ENCODE data around the gene SETMAR. TPM values are rescaled to one million over a fixed set of nuclear protein-coding genes. Genes with fewer than 3 reads are reported as not detected.

The SETMAR gene
- total and polyA plus RNA-seq, 7 donors = 6.3 to 16.5 (median 9.4) TPM

DNA sequence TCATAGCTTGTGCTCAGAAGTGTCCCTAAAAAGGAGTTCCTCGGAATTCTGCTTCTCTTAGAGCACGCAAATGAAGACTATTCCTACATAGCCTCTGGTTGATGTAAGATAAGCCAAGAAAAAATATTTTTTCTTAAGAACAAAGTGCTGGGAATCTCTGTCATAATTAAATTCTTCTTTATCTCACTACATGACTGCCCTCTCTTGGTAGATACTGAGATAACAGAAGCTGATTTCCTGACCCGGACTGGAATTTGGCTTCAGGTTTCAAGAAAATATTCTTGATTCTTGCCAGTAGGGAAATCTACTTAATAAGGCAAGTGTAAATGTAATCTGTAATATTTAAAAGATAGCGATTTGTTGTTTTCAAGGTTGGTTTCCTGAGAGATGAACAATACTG lies 31.3 kb upstream of the SETMAR start:
- ATAC-seq (peak in 1 of 4 donors; percentile 61), DNase-seq (no peak)
- Histone ChIP-seq H3K9me3 (no peaks in the 10 kb centered on the region), H3K36me3 (ENCODE audit: insufficient read depth in 1 of 2, low read depth in 1 of 2) (no peaks in the 10 kb centered on the region), H3K4me1 (no peaks in the 10 kb centered on the region), H3K27me3 (ENCODE audit: insufficient read depth in 3 of 3, low read length in 2 of 3) (no peaks in the 10 kb centered on the region), H3K4me3 (no peak overlapping the region), H3K27ac (no peak overlapping the region)
- WGBS, 3 donors = 9 to 12% (median 10%) methylated on average over 4 of the region's 4 CpGs
- peak; percentile 53 for TF ChIP-seq CTCF (IDR thresholded peaks at IDR 0.05)
- intact Hi-C loops (cut with DNase I) = loop anchor here in 1 of 2 donors (5.0 kb wide), 1 partner anchor 1070 kb away; no protein-coding TSS in a partner anchor

- Histone ChIP-seq H3K27me3 (ENCODE audit: insufficient read depth in 3 of 3, low read length in 2 of 3) (no peaks in the 10 kb centered on the region), H3K4me3 (no peak overlapping the region), H3K4me1 (no peaks in the 10 kb centered on the region), H3K9me3 (no peaks in the 10 kb centered on the region), H3K27ac (no peak overlapping the region), H3K36me3 (ENCODE audit: insufficient read depth in 1 of 2, low read depth in 1 of 2) (no peaks in the 10 kb centered on the region)
- WGBS, 3 donors = 92 to 100% (median 97%) methylated on average over 2 of the region's 2 CpGs
- intact Hi-C loops (cut with DNase I) = no loop called here
- no peak for ATAC-seq
- no peak for DNase-seq
- TF ChIP-seq CTCF (IDR thresholded peaks at IDR 0.05) = no peak
These were observed 23.6 kb upstream of the SETMAR start for GRCh38 chr3:4279516-4280105.

GRCh38 chr3:4281991-4282390 lies 21.2 kb upstream of the SETMAR start:
- intact Hi-C loops (cut with DNase I) = no loop called here
- H3K4me1 ChIP-seq = no peaks in the 10 kb centered on the region
- no peak for TF ChIP-seq CTCF (IDR thresholded peaks at IDR 0.05)
- DNase-seq = no peak
- 47 to 71% (median 49%) methylated on average over 2 of the region's 2 CpGs for WGBS, 3 donors
- H3K27me3 ChIP-seq (ENCODE audit: insufficient read depth in 3 of 3, low read length in 2 of 3) = no peaks in the 10 kb centered on the region
- H3K4me3 ChIP-seq = no peak overlapping the region
- no peaks in the 10 kb centered on the region for H3K36me3 ChIP-seq (ENCODE audit: insufficient read depth in 1 of 2, low read depth in 1 of 2)
- no peak for ATAC-seq
- no peak overlapping the region for H3K27ac ChIP-seq
- H3K9me3 ChIP-seq = no peaks in the 10 kb centered on the region

DNA sequence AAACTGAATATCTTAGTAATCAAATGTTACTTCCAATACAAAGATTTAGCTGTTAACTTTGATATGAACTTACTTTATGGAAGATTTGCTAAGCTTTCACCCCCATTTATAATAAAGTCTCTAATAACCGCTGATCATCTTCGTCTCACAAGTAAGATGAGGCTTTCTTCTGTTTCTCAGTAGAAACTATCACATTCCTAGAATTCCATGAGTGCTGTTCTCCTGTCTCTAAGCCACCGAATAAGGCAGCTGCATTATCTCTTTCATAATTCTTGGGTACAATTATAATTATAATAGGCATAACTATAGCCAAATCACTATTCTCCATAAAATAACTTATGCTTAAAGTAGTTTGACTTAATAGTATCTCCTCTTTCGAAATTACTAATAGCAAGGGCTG lies 18.3 kb upstream of the SETMAR start:
- TF ChIP-seq CTCF (IDR thresholded peaks at IDR 0.05) = no peak
- WGBS, 3 donors = 38 to 48% (median 41%) methylated on average over 4 of the region's 4 CpGs

GRCh38 chr3:4289044-4289443 lies 14.1 kb upstream of the SETMAR start:
- no peak for TF ChIP-seq CTCF (IDR thresholded peaks at IDR 0.05)
- Histone ChIP-seq H3K4me3 (no peak overlapping the region), H3K9me3 (no peaks in the 10 kb centered on the region), H3K27ac (no peak overlapping the region), H3K27me3 (ENCODE audit: insufficient read depth in 3 of 3, low read length in 2 of 3) (no peaks in the 10 kb centered on the region), H3K4me1 (no peaks in the 10 kb centered on the region), H3K36me3 (ENCODE audit: insufficient read depth in 1 of 2, low read depth in 1 of 2) (no peaks in the 10 kb centered on the region)
- ATAC-seq (no peak), DNase-seq (no peak)
- 74 to 85% (median 75%) methylated on average over 4 of the region's 4 CpGs for WGBS, 3 donors
- intact Hi-C loops (cut with DNase I) = no loop called here

More for the DNA sequence above, 18.3 kb upstream of the SETMAR start:
- Histone ChIP-seq H3K27ac (no peak overlapping the region), H3K9me3 (no peaks in the 10 kb centered on the region), H3K27me3 (ENCODE audit: insufficient read depth in 3 of 3, low read length in 2 of 3) (no peaks in the 10 kb centered on the region), H3K4me1 (no peaks in the 10 kb centered on the region), H3K4me3 (no peak overlapping the region), H3K36me3 (ENCODE audit: insufficient read depth in 1 of 2, low read depth in 1 of 2) (no peaks in the 10 kb centered on the region)
- ATAC-seq = no peak
- intact Hi-C loops (cut with DNase I) = no loop called here
- DNase-seq = no peak
